IMR-90 (cell line): ENCODE results near the gene NCKAP5.

Source experiments
- BHLHE40 ChIP-seq: fragments of 150-350 bp; IDR thresholded peaks from 2 replicates; pipeline ENCODE4 v1.6.1; 2016; ENCODE audit warnings: mild to moderate bottlenecking, low read depth, low read length
- CTCF ChIP-seq: conservative IDR thresholded peaks from 2 replicates; pipeline ENCODE4 v1.5.1; 2012; ENCODE audit warnings: mild to moderate bottlenecking, low read depth, low read length, improper control_type of control experiment
- ELK1 ChIP-seq: fragments of 150-350 bp; IDR thresholded peaks from 2 replicates; pipeline ENCODE4 v1.6.1; 2016; ENCODE audit warnings: low read depth, mild to moderate bottlenecking, low read length, moderate library complexity, borderline replicate concordance
- POLR2A ChIP-seq: IDR thresholded peaks from 2 replicates; pipeline ENCODE4 v1.6.1; 2012; ENCODE audit warnings: mild to moderate bottlenecking, low read depth, low read length
- RFX5 ChIP-seq: IDR thresholded peaks from 2 replicates; pipeline ENCODE4 v1.8.0; 2012; ENCODE audit warnings: low read depth, mild to moderate bottlenecking, low read length, moderate library complexity
- USF2 ChIP-seq: fragments of 150-350 bp; IDR thresholded peaks from 2 replicates; pipeline ENCODE4 v1.6.1; 2017; ENCODE audit warnings: mild to moderate bottlenecking, antibody characterized with exemption, low read length, low read depth

GRCh38 chr2:132980304-132980703 is 588.0 kb downstream of the NCKAP5 start:
- TF ChIP-seq CTCF = no peak
- TF ChIP-seq RFX5 = no peak
- no peak for TF ChIP-seq BHLHE40
- TF ChIP-seq POLR2A = no peak
- TF ChIP-seq USF2 = no peak
- TF ChIP-seq ELK1 = no peak
